ENCODE data around the gene HDAC4. TPM values are rescaled to one million over a fixed set of nuclear protein-coding genes. Genes with fewer than 3 reads are reported as not detected.

Gene HDAC4
- total and polyA plus RNA-seq, 9 of the 15 experiments (the other 6 are each of a cell fraction or from before 2014, with no cell fraction given) = 0.11 to 20.2 (median 4.0) TPM

- DNase-seq (ENCODE audit: extremely low read depth in 1 of 4, low spot score in 3 of 4) (no peak), ATAC-seq (no peak), FAIRE-seq (no peak)
- Histone ChIP-seq H3K27ac (ENCODE audit: extremely low read depth, low read depth, low read length) (no peak overlapping the region), H3K9me1 (ENCODE audit: control insufficient read depth, insufficient read depth, low read length) (no peaks in the 10 kb centered on the region), H3K9ac (ENCODE audit: insufficient read depth in 1 of 2, low read depth in 2 of 2, low read length in 2 of 2) (no peak overlapping the region), H3K27me3 (ENCODE audit: control insufficient read depth in 2 of 2, insufficient read depth in 2 of 2, low read length in 2 of 2) (no peaks in the 10 kb centered on the region), H4K20me1 (replicated peaks; ENCODE audit: control insufficient read depth, insufficient read depth, low read length) (peaks cover 13% of the 10 kb centered on the region), H3K4me1 (replicated peaks in 1 of 2; ENCODE audit: control insufficient read depth in 2 of 2, insufficient read depth in 2 of 2, low read length in 2 of 2) (peaks cover 0 to 13% of the 10 kb centered on the region in 2 experiments; a peak in 2 of 5 replicates), H3K4me2 (ENCODE audit: insufficient read depth, low read length) (no peak overlapping the region), H2AFZ (ENCODE audit: low read depth, low read length) (no peak overlapping the region), H3K36me3 (ENCODE audit: control insufficient read depth, insufficient read depth, low read length) (no peaks in the 10 kb centered on the region), H3K79me2 (ENCODE audit: control insufficient read depth, insufficient read depth, low read length) (peaks cover 5% of the 10 kb centered on the region; the same call in 1 of the 3 replicates), H3K4me3 (no peak overlapping the region), H3K9me3 (replicated peaks; ENCODE audit: control insufficient read depth, insufficient read depth, low read depth, low read length) (no peaks in the 10 kb centered on the region)
- ChIA-PET POLR2A (no interaction called here), CTCF (ENCODE audit: low intra/inter-chr PET ratio) (no interaction called here)
- no peak for TF ChIP-seq DIDO1 (tag; IDR thresholded peaks at IDR 0.05; ENCODE audit: low read depth)
- no peak for TF ChIP-seq SMAD1 (IDR thresholded peaks at IDR 0.05; ENCODE audit: low read depth, low read length, partially characterized antibody)
- no peak for TF ChIP-seq ZNF778 (CRISPR knock-in tag; IDR thresholded peaks at IDR 0.05)
- TF ChIP-seq MTA1 (IDR thresholded peaks at IDR 0.05; ENCODE audit: borderline replicate concordance) = no peak
- TF ChIP-seq ZFP30 (CRISPR knock-in tag; IDR thresholded peaks at IDR 0.05; ENCODE audit: borderline replicate concordance) = no peak
- no peak for TF ChIP-seq ZBTB34 (CRISPR knock-in tag; IDR thresholded peaks at IDR 0.05)
- TF ChIP-seq, protein P1, sequence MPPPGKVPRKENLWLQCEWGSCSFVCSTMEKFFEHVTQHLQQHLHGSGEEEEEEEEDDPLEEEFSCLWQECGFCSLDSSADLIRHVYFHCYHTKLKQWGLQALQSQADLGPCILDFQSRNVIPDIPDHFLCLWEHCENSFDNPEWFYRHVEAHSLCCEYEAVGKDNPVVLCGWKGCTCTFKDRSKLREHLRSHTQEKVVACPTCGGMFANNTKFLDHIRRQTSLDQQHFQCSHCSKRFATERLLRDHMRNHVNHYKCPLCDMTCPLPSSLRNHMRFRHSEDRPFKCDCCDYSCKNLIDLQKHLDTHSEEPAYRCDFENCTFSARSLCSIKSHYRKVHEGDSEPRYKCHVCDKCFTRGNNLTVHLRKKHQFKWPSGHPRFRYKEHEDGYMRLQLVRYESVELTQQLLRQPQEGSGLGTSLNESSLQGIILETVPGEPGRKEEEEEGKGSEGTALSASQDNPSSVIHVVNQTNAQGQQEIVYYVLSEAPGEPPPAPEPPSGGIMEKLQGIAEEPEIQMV (tag; conservative IDR thresholded peaks at IDR 0.05; ENCODE audit: low read depth) = no peak
- intact Hi-C loops (cut with micrococcal nuclease) (no loop called here), in situ Hi-C loops (cut with MboI) (no loop called here)
- BruUV-seq (replicated peaks) = no TSS peak
- WGBS (ENCODE audit: insufficient coverage, low coverage, missing lambda C conversion rate) = 83% methylated on average over 16 of the region's 24 CpGs
These were observed 177.3 kb downstream of the HDAC4 start for GRCh38 chr2:239223310-239224198.
